ENCODE results near the gene ANKK1. TPM values are rescaled to one million over a fixed set of nuclear protein-coding genes. Genes with fewer than 3 reads are reported as not detected.

ANKK1 gene
- total and polyA plus RNA-seq, 2 of the 8 experiments (the other 6 are each of a cell fraction or from before 2014, with no cell fraction given), result 0.11 TPM; not detected in 1

- Histone ChIP-seq H4K91ac (replicated peaks; ENCODE audit: insufficient read length, low read length) (no peak overlapping the region), H3K36me3 (ENCODE audit: control insufficient read depth in 2 of 4, insufficient read depth in 4 of 4, low read length in 3 of 4) (no peaks in the 10 kb centered on the region), H3K14ac (ENCODE audit: insufficient read length) (no peak overlapping the region), H2AFZ (ENCODE audit: low read length) (no peak overlapping the region), H2BK5ac (ENCODE audit: low read depth, low read length) (no peak overlapping the region), H3K18ac (ENCODE audit: extremely low read depth, low read length) (no peak overlapping the region), H4K8ac (ENCODE audit: extremely low read depth, insufficient read depth, low read length) (no peak overlapping the region), H2BK12ac (ENCODE audit: low read depth, low read length) (no peak overlapping the region), H3K79me1 (ENCODE audit: low read depth, low read length) (no peaks in the 10 kb centered on the region), H2AK5ac (ENCODE audit: low read depth, low read length) (no peak overlapping the region), H4K5ac (ENCODE audit: insufficient read length, low read depth, low read length) (no peak overlapping the region), H3K79me2 (ENCODE audit: control insufficient read depth in 1 of 2, insufficient read depth in 2 of 2, low read length in 2 of 2) (no peaks in the 10 kb centered on the region), H3K4me3 (ENCODE audit: extremely low read depth in 1 of 4, insufficient read depth in 2 of 4, low read depth in 3 of 4, low read length in 4 of 4) (no peak overlapping the region), H2BK15ac (ENCODE audit: low read length) (no peak overlapping the region), H3K23me2 (ENCODE audit: low read depth, low read length) (no peaks in the 10 kb centered on the region), H4K20me1 (replicated peaks in 1 of 2; ENCODE audit: control insufficient read depth in 1 of 2, insufficient read depth in 2 of 2, low read length in 2 of 2) (no peaks in the 10 kb centered on the region), H3K27ac (ENCODE audit: low read depth, low read length) (no peak overlapping the region), H3K27me3 (replicated peaks in 1 of 4; ENCODE audit: control insufficient read depth in 3 of 4, extremely low read depth in 1 of 4, insufficient read depth in 3 of 4, low read length in 3 of 4) (no peaks in the 10 kb centered on the region), H3K9ac (replicated peaks in 1 of 4; ENCODE audit: extremely low read depth in 1 of 4, low read depth in 3 of 4, low read length in 3 of 4) (no peak overlapping the region), H3K4me1 (replicated peaks in 1 of 4; ENCODE audit: control insufficient read depth in 3 of 4, insufficient read depth in 4 of 4, low read length in 3 of 4) (no peaks in the 10 kb centered on the region), H2BK20ac (ENCODE audit: low read length) (no peak overlapping the region), H3K4ac (replicated peaks; ENCODE audit: insufficient read length, low read depth, low read length) (no peak overlapping the region), H3K23ac (ENCODE audit: insufficient read length) (no peak overlapping the region), H3K4me2 (ENCODE audit: insufficient read depth in 1 of 2, low read depth in 2 of 2, low read length in 2 of 2) (no peak overlapping the region), H3K9me3 (ENCODE audit: insufficient read depth in 2 of 2, low read depth in 1 of 2, low read length in 1 of 2) (no peaks in the 10 kb centered on the region), H3K56ac (replicated peaks; ENCODE audit: insufficient read length, low read depth, low read length) (no peak overlapping the region), H2BK120ac (replicated peaks; ENCODE audit: low read depth, low read length) (no peak overlapping the region)
- no peak for DNase-seq (ENCODE audit: low read depth in 1 of 2, low spot score in 2 of 2)
- 100% methylated on average over 1 of the region's 1 CpG; no CpG with 5 or more reads in 1 of the 2 experiments for WGBS, 2 experiments (ENCODE audit: extremely low coverage in 1 of 2, insufficient coverage in 1 of 2, insufficient read length in 1 of 2, insufficient replicate concordance in 2 of 2, low coverage in 1 of 2, low lambda C conversion rate in 2 of 2, missing lambda C conversion rate in 1 of 2)
- ChIA-PET POLR2A (ENCODE audit: partially characterized antibody) (interaction anchor here (1.2 kb wide), 1 partner anchor 12 kb away, joined by 4 read pairs; no protein-coding TSS in a partner anchor), CTCF (ENCODE audit: partially characterized antibody) (interaction anchor here (0.6 to 3.4 kb wide), 4 partner anchors 7 to 38 kb away, joined by 3 to 10 read pairs (median 6); partner anchors contain the start of gene ANKK1)
- FAIRE-seq, result no peak
- TF ChIP-seq GABPA (IDR thresholded peaks at IDR 0.05; ENCODE audit: borderline replicate concordance, insufficient read depth, low read length) (no peak), KDM1A (IDR thresholded peaks at IDR 0.05; ENCODE audit: borderline replicate concordance, low read length) (no peak), JUN (IDR thresholded peaks at IDR 0.05; ENCODE audit: low read depth, low read length) (no peak)
Measured at GRCh38 chr11:113396690-113397089, 9.1 kb downstream of the ANKK1 start.
